Measurements from ENCODE around the gene ARF3.

ARF3 gene

GRCh38 chr12:48990552-48990951, 33.3 kb upstream of the ARF3 start:
- Histone ChIP-seq H3K36me3 (no peaks in the 10 kb centered on the region), H3K9me3 (no peaks in the 10 kb centered on the region), H3K4me1 (no peaks in the 10 kb centered on the region), H3K27me3 (peaks cover 4% of the 10 kb centered on the region; the same call in 1 of the 2 replicates), H3K4me3 (ENCODE audit: low read depth, low read length) (no peak overlapping the region)
- TF ChIP-seq CTCF (IDR thresholded peaks at IDR 0.05; ENCODE audit: low read depth, low read length) = no peak
- no peak for DNase-seq

GRCh38 chr12:48988030-48988649, 30.9 kb upstream of the ARF3 start:
- peak; percentile 77 for DNase-seq
- no peaks in the 10 kb centered on the region for H3K4me1 ChIP-seq
- no peaks in the 10 kb centered on the region for H3K9me3 ChIP-seq
- peaks cover 22% of the 10 kb centered on the region for H3K27me3 ChIP-seq
- TF ChIP-seq CTCF (IDR thresholded peaks at IDR 0.05; ENCODE audit: low read depth, low read length) = peak; percentile 91
- no peaks in the 10 kb centered on the region for H3K36me3 ChIP-seq
- no peak overlapping the region for H3K4me3 ChIP-seq (ENCODE audit: low read depth, low read length)

GRCh38 chr12:48986720-48987291, 29.5 kb upstream of the ARF3 start:
- H3K4me3 ChIP-seq (ENCODE audit: low read depth, low read length) = no peak overlapping the region
- no peak for TF ChIP-seq CTCF (IDR thresholded peaks at IDR 0.05; ENCODE audit: low read depth, low read length)
- H3K9me3 ChIP-seq = no peaks in the 10 kb centered on the region
- no peak for DNase-seq
- no peaks in the 10 kb centered on the region for H3K4me1 ChIP-seq
- no peaks in the 10 kb centered on the region for H3K36me3 ChIP-seq
- peaks cover 34% of the 10 kb centered on the region for H3K27me3 ChIP-seq

- no peak for TF ChIP-seq CTCF (IDR thresholded peaks at IDR 0.05; ENCODE audit: low read depth, low read length)
- H3K27me3 ChIP-seq = peaks cover 43% of the 10 kb centered on the region
- no peak for DNase-seq
- H3K36me3 ChIP-seq = no peaks in the 10 kb centered on the region
- H3K9me3 ChIP-seq = no peaks in the 10 kb centered on the region
- H3K4me3 ChIP-seq (ENCODE audit: low read depth, low read length) = no peak overlapping the region
- H3K4me1 ChIP-seq = no peaks in the 10 kb centered on the region
Observed at GRCh38 chr12:48985901-48986300, 28.6 kb upstream of the ARF3 start.

- Histone ChIP-seq H3K27me3 (peaks cover 47% of the 10 kb centered on the region), H3K4me3 (ENCODE audit: low read depth, low read length) (no peak overlapping the region), H3K36me3 (no peaks in the 10 kb centered on the region), H3K9me3 (no peaks in the 10 kb centered on the region), H3K4me1 (no peaks in the 10 kb centered on the region)
- DNase-seq = peak; percentile 34
- no peak for TF ChIP-seq CTCF (IDR thresholded peaks at IDR 0.05; ENCODE audit: low read depth, low read length)
Observed at GRCh38 chr12:48985475-48985897, 28.2 kb upstream of the ARF3 start.

- peaks cover 72% of the 10 kb centered on the region for H3K27me3 ChIP-seq
- no peak for TF ChIP-seq CTCF (IDR thresholded peaks at IDR 0.05; ENCODE audit: low read depth, low read length)
Observed at GRCh38 chr12:48982397-48983080, 25.3 kb upstream of the ARF3 start.

More at GRCh38 chr12:48982397-48983080, 25.3 kb upstream of the ARF3 start:
- no peak overlapping the region for H3K4me3 ChIP-seq (ENCODE audit: low read depth, low read length)
- H3K9me3 ChIP-seq = no peaks in the 10 kb centered on the region
- H3K36me3 ChIP-seq = no peaks in the 10 kb centered on the region
- H3K4me1 ChIP-seq = peaks cover 2% of the 10 kb centered on the region; the same call in 1 of the 2 replicates
- DNase-seq = no peak

Data from BE2C (cell line).